Mesenchymal stem cell (in vitro differentiated cells and primary cell): ENCODE data around the gene CTDSP2.
A peak's percentile ranks its signal among the peaks of the same experiment; 100 is the strongest.

Source experiments
- DNase-seq: peaks from one replicate; pipeline ENCODE4 v3.0.0-alpha.2; 2013
- H2AFZ ChIP-seq: one replicate; pipeline ENCODE4 v1.6.1; 2013; ENCODE audit warnings: low read depth, mild to moderate bottlenecking, control low read depth, inconsistent platforms, low read length, moderate library complexity
- H2AK5ac ChIP-seq: 2 replicates; pipeline ENCODE4 v1.6.1; 2013; ENCODE audit warnings: low read length, moderate library complexity, mild to moderate bottlenecking, inconsistent platforms; ENCODE audit not compliant: severe bottlenecking
- H2BK120ac ChIP-seq: one replicate; pipeline ENCODE4 v1.6.1; 2013; ENCODE audit warnings: low read depth, mild to moderate bottlenecking, inconsistent platforms, low read length, moderate library complexity
- H2BK12ac ChIP-seq, 2 experiments: one replicate each; pipeline ENCODE4 v1.6.1; 2013; ENCODE audit warnings: inconsistent platforms in 2 of 2, low read length in 2 of 2, mild to moderate bottlenecking in 2 of 2, moderate library complexity in 2 of 2, control low read depth in 1 of 2
- H2BK15ac ChIP-seq: one replicate; pipeline ENCODE4 v1.6.1; 2013; ENCODE audit warnings: mild to moderate bottlenecking, low read depth, inconsistent platforms; ENCODE audit not compliant: poor library complexity, severe bottlenecking
- H2BK5ac ChIP-seq: 2 replicates; pipeline ENCODE4 v1.6.1; 2013; ENCODE audit warnings: low read depth, mild to moderate bottlenecking, low read length, control low read depth, inconsistent platforms; ENCODE audit not compliant: poor library complexity, severe bottlenecking
- H3K14ac ChIP-seq, 2 experiments: one replicate each; pipeline ENCODE4 v1.6.1; 2013; ENCODE audit warnings: inconsistent platforms in 2 of 2, low read length in 2 of 2, control low read depth in 1 of 2, mild to moderate bottlenecking in 1 of 2, moderate library complexity in 1 of 2
- H3K18ac ChIP-seq, 2 experiments: one replicate each; pipeline ENCODE4 v1.6.1; 2013; ENCODE audit warnings: inconsistent platforms in 2 of 2, low read length in 2 of 2, control low read depth in 1 of 2, low read depth in 1 of 2, mild to moderate bottlenecking in 1 of 2
- H3K23ac ChIP-seq, 2 experiments: one replicate each; pipeline ENCODE4 v1.6.1; 2013; ENCODE audit warnings: inconsistent platforms in 2 of 2, low read length in 2 of 2, mild to moderate bottlenecking in 2 of 2, moderate library complexity in 2 of 2, control low read depth in 1 of 2
- H3K27ac ChIP-seq: 2 replicates; pipeline ENCODE4 v1.5.1; 2013; ENCODE audit warnings: mild to moderate bottlenecking, moderate library complexity, low read length, control low read depth, inconsistent platforms; ENCODE audit not compliant: poor library complexity, severe bottlenecking
- H3K27me3 ChIP-seq, 2 experiments: 2 replicates each; pipeline versions ENCODE4 v1.6.1 to v1.7.0; 2013; ENCODE audit warnings: low read length in 2 of 2, mild to moderate bottlenecking in 2 of 2, moderate library complexity in 2 of 2, control low read depth in 1 of 2, inconsistent platforms in 1 of 2; ENCODE audit not compliant: control insufficient read depth in 1 of 2, insufficient read depth in 1 of 2
- H3K36me3 ChIP-seq, 2 experiments: 2 replicates each; pipeline versions ENCODE4 v1.6.1 to v1.7.0; 2013; ENCODE audit warnings: low read length in 2 of 2, control low read depth in 1 of 2, inconsistent platforms in 1 of 2, low read depth in 1 of 2, mild to moderate bottlenecking in 1 of 2; ENCODE audit not compliant: insufficient read depth in 2 of 2, control insufficient read depth in 1 of 2
- H3K4ac ChIP-seq, 2 experiments: one replicate each; pipeline ENCODE4 v1.6.1; 2013; ENCODE audit warnings: inconsistent platforms in 2 of 2, low read length in 2 of 2, mild to moderate bottlenecking in 2 of 2, moderate library complexity in 2 of 2, control low read depth in 1 of 2, low read depth in 1 of 2
- H3K4me1 ChIP-seq: 2 replicates; pipeline ENCODE4 v1.6.1; 2013; ENCODE audit warnings: low read depth, low read length, control low read depth; ENCODE audit not compliant: control insufficient read depth, insufficient read depth
- H3K4me2 ChIP-seq: 2 replicates; pipeline ENCODE4 v1.6.1; 2013; ENCODE audit warnings: low read length, mild to moderate bottlenecking, inconsistent platforms; ENCODE audit not compliant: poor library complexity, severe bottlenecking
- H3K4me3 ChIP-seq, 2 experiments: 2 replicates each; pipeline versions ENCODE4 v1.5.1 to v1.7.0; 2013; ENCODE audit warnings: low read length in 2 of 2, mild to moderate bottlenecking in 2 of 2, control low read depth in 1 of 2, low read depth in 1 of 2; ENCODE audit not compliant: insufficient read depth in 1 of 2
- H3K79me1 ChIP-seq: replicated peaks from 2 replicates; pipeline ENCODE4 v1.6.1; 2013; ENCODE audit warnings: mild to moderate bottlenecking, control low read depth, low read length, inconsistent platforms; ENCODE audit not compliant: poor library complexity, severe bottlenecking
- H3K9ac ChIP-seq: 2 replicates; pipeline ENCODE4 v1.7.0; 2013; ENCODE audit warnings: mild to moderate bottlenecking, low read length, moderate library complexity
- H3K9me3 ChIP-seq: 2 replicates; pipeline ENCODE4 v1.7.0; 2013; ENCODE audit warnings: mild to moderate bottlenecking, low read length; ENCODE audit not compliant: control insufficient read depth
- H4K8ac ChIP-seq: one replicate; pipeline ENCODE4 v1.6.1; 2013; ENCODE audit warnings: inconsistent platforms, mild to moderate bottlenecking, low read length, moderate library complexity
- H4K91ac ChIP-seq: one replicate; pipeline ENCODE4 v1.6.1; 2013; ENCODE audit warnings: mild to moderate bottlenecking, low read length, inconsistent platforms
- WGBS: methylation state at CpG from one replicate; pipeline ENCODE4 v1.1.7; 2013; ENCODE audit warnings: mixed read lengths; 5-methylcytosine and 5-hydroxymethylcytosine counted together

CTDSP2 gene

GRCh38 chr12:57823908-57824640 is 22.5 kb downstream of the CTDSP2 start:
- Histone ChIP-seq H3K4me2 (no peak overlapping the region), H3K18ac (no peak overlapping the region), H2AFZ (no peak overlapping the region), H3K4me1 (peaks cover 1% of the 10 kb centered on the region), H4K91ac (no peak overlapping the region), H3K36me3 (peaks cover 85 to 99% of the 10 kb centered on the region in 2 experiments), H3K23ac (no peak overlapping the region), H3K9me3 (no peaks in the 10 kb centered on the region), H2BK12ac (no peak overlapping the region), H2BK5ac (no peak overlapping the region), H2BK15ac (no peak overlapping the region), H2AK5ac (no peak overlapping the region), H3K9ac (no peak overlapping the region), H2BK120ac (no peak overlapping the region), H3K79me1 (peaks cover 56% of the 10 kb centered on the region), H3K4me3 (no peak overlapping the region), H3K4ac (no peak overlapping the region), H3K27me3 (no peaks in the 10 kb centered on the region), H3K27ac (no peak overlapping the region), H3K14ac (no peak overlapping the region), H4K8ac (no peak overlapping the region)
- WGBS = 98% methylated on average over 18 of the region's 18 CpGs
- no peak for DNase-seq

GRCh38 chr12:57823131-57823907 is 23.2 kb downstream of the CTDSP2 start:
- Histone ChIP-seq H3K23ac (no peak overlapping the region), H3K4ac (no peak overlapping the region), H3K9ac (no peak overlapping the region), H3K4me2 (no peak overlapping the region), H4K91ac (no peak overlapping the region), H3K4me3 (no peak overlapping the region), H4K8ac (peak overlapping the region; percentile 10), H3K9me3 (no peaks in the 10 kb centered on the region), H2BK15ac (no peak overlapping the region), H2BK120ac (no peak overlapping the region), H2BK5ac (no peak overlapping the region), H3K14ac (no peak overlapping the region), H2AK5ac (no peak overlapping the region), H2BK12ac (no peak overlapping the region), H2AFZ (no peak overlapping the region), H3K4me1 (no peaks in the 10 kb centered on the region), H3K79me1 (peaks cover 56% of the 10 kb centered on the region), H3K27ac (no peak overlapping the region), H3K36me3 (peaks cover 90 to 99% of the 10 kb centered on the region in 2 experiments), H3K27me3 (no peaks in the 10 kb centered on the region), H3K18ac (no peak overlapping the region)
- 99% methylated on average over 17 of the region's 17 CpGs for WGBS
- no peak for DNase-seq

- Histone ChIP-seq H3K27ac (no peak overlapping the region), H3K4ac (no peak overlapping the region), H3K9me3 (no peaks in the 10 kb centered on the region), H3K79me1 (peaks cover 55% of the 10 kb centered on the region), H3K4me1 (no peaks in the 10 kb centered on the region), H3K9ac (peak overlapping the region; percentile 20), H4K8ac (peak overlapping the region; percentile 10), H3K14ac (no peak overlapping the region), H3K4me2 (no peak overlapping the region), H2BK120ac (no peak overlapping the region), H3K23ac (no peak overlapping the region), H2AFZ (no peak overlapping the region), H3K36me3 (peaks cover 85 to 98% of the 10 kb centered on the region in 2 experiments), H4K91ac (no peak overlapping the region), H2AK5ac (no peak overlapping the region), H2BK15ac (no peak overlapping the region), H2BK5ac (no peak overlapping the region), H2BK12ac (no peak overlapping the region), H3K4me3 (no peak overlapping the region), H3K27me3 (no peaks in the 10 kb centered on the region), H3K18ac (no peak overlapping the region)
- WGBS = 97% methylated on average over 10 of the region's 10 CpGs
- no peak for DNase-seq
Measured at GRCh38 chr12:57822392-57823130, 24.0 kb downstream of the CTDSP2 start.
